HL-60 (cell line): Measurements from ENCODE around the gene RHBDF2.

Experiments used
- DNase-seq, 2 experiments: peaks; one replicate each; pipeline ENCODE4 v3.0.0-alpha.2; 2010 to 2020; ENCODE audit warnings: low read depth in 1 of 2, low spot score in 1 of 2
- H3K27ac ChIP-seq: fragments of 250-450 bp; sonication (Bioruptor Pico); replicated peaks from 2 replicates; pipeline ENCODE4 v1.5.1; 2020; ENCODE audit warnings: mild to moderate bottlenecking, moderate library complexity
- H3K27me3 ChIP-seq: fragments of 250-450 bp; sonication (Bioruptor Pico); 2 replicates; pipeline ENCODE4 v1.5.1; 2021; ENCODE audit warnings: mild to moderate bottlenecking, moderate library complexity; ENCODE audit not compliant: insufficient read depth, poor library complexity, severe bottlenecking
- H3K4me3 ChIP-seq: replicated peaks from 2 replicates; pipeline ENCODE4 v1.5.1; 2011; ENCODE audit warnings: mild to moderate bottlenecking, control low read depth, low read length; ENCODE audit not compliant: insufficient read depth
- CTCF ChIP-seq: IDR thresholded peaks from one replicate; pipeline ENCODE4 v1.5.1; 2011; ENCODE audit warnings: low read length, control low read depth, inconsistent platforms; ENCODE audit not compliant: insufficient read depth
- GABPA ChIP-seq: IDR thresholded peaks from 2 replicates; pipeline ENCODE4 v1.6.1; 2012; ENCODE audit warnings: low read depth
- POLR2AphosphoS5 ChIP-seq: IDR thresholded peaks from 2 replicates; pipeline ENCODE4 v1.6.1; 2012; ENCODE audit warnings: low read depth
- SPI1 ChIP-seq: IDR thresholded peaks from 2 replicates; pipeline ENCODE4 v1.6.1; 2012; ENCODE audit warnings: low read depth, mild to moderate bottlenecking, borderline replicate concordance
- TF ChIP-seq, protein P1 (sequence below): IDR thresholded peaks from 2 replicates; pipeline ENCODE4 v1.6.1; 2012; ENCODE audit warnings: low read depth; ENCODE audit not compliant: insufficient replicate concordance

Gene RHBDF2

GRCh38 chr17:76474894-76475293 lies 26.3 kb downstream of the RHBDF2 start:
- Histone ChIP-seq H3K4me3 (no peak overlapping the region), H3K27me3 (no peaks in the 10 kb centered on the region), H3K27ac (no peak overlapping the region)
- DNase-seq, result no peak
- no peak for TF ChIP-seq CTCF
- TF ChIP-seq GABPA, result no peak
- TF ChIP-seq SPI1, result no peak
- TF ChIP-seq, protein P1, sequence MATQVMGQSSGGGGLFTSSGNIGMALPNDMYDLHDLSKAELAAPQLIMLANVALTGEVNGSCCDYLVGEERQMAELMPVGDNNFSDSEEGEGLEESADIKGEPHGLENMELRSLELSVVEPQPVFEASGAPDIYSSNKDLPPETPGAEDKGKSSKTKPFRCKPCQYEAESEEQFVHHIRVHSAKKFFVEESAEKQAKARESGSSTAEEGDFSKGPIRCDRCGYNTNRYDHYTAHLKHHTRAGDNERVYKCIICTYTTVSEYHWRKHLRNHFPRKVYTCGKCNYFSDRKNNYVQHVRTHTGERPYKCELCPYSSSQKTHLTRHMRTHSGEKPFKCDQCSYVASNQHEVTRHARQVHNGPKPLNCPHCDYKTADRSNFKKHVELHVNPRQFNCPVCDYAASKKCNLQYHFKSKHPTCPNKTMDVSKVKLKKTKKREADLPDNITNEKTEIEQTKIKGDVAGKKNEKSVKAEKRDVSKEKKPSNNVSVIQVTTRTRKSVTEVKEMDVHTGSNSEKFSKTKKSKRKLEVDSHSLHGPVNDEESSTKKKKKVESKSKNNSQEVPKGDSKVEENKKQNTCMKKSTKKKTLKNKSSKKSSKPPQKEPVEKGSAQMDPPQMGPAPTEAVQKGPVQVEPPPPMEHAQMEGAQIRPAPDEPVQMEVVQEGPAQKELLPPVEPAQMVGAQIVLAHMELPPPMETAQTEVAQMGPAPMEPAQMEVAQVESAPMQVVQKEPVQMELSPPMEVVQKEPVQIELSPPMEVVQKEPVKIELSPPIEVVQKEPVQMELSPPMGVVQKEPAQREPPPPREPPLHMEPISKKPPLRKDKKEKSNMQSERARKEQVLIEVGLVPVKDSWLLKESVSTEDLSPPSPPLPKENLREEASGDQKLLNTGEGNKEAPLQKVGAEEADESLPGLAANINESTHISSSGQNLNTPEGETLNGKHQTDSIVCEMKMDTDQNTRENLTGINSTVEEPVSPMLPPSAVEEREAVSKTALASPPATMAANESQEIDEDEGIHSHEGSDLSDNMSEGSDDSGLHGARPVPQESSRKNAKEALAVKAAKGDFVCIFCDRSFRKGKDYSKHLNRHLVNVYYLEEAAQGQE, result no peak
- no peak for TF ChIP-seq POLR2AphosphoS5

- DNase-seq, result no peak
- no peak overlapping the region for H3K4me3 ChIP-seq
- no peak overlapping the region for H3K27ac ChIP-seq
- no peaks in the 10 kb centered on the region for H3K27me3 ChIP-seq
- TF ChIP-seq POLR2AphosphoS5 (no peak), SPI1 (no peak), GABPA (no peak), CTCF (no peak)
- TF ChIP-seq, protein P1, result no peak
These were observed 27.0 kb downstream of the RHBDF2 start for GRCh38 chr17:76474238-76474637.

DNA sequence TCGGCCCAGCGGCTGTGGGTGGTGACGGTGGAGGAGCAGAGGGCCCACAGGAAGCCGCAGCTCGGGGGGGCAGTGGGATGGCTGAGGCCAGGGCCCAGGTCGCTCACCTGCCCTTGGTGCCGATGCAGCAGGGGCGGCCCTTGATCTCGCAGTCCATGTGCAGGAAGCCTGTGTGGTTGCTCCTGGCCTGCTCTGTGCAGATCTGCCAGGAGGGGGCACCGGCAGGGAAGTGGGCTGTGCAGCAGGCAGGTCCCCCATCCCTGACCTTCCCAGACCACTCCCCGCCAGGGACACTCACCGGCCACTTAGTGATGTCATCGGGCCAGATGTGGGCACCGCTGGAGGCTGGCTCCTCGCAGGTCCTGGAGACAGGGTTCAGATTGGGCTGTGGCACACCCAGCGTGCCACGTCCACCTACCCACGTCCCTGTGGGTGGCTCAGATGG lies 27.7 kb downstream of the RHBDF2 start:
- H3K27ac ChIP-seq, result no peak overlapping the region
- DNase-seq, result no peak
- no peaks in the 10 kb centered on the region for H3K27me3 ChIP-seq
- H3K4me3 ChIP-seq, result no peak overlapping the region
- TF ChIP-seq POLR2AphosphoS5 (no peak), SPI1 (no peak), GABPA (no peak), CTCF (peak; percentile 3)
- TF ChIP-seq, protein P1, result no peak
